Caki2 (cell line): ENCODE data around the gene UNK. TPM values are rescaled to one million over a fixed set of nuclear protein-coding genes. Genes with fewer than 3 reads are reported as not detected.
A peak's percentile ranks its signal among the peaks of the same experiment; 100 is the strongest.
"Not testable (repeated sequence)": the region's sequence is repeated elsewhere in the genome, so short reads cannot be mapped to it uniquely, and the experiment has no call there.

Source experiments
- DNase-seq: peaks from one replicate; pipeline ENCODE4 v3.0.0-alpha.2; 2015; ENCODE audit warnings: low read depth
- in situ Hi-C: cut with HindIII; loops from 2 replicates; pipeline ENCODE4 v1.10.0; 2016; ENCODE audit warnings: low sequenced_read_pairs, low pct_unique_long_range_greater_than_20kb, mixed read lengths
- total RNA-seq: library from RNA; depleted of rRNA; stranded (reverse); fragments of >200 nt; shearing (Covaris generic); gene quantifications from 2 replicates; pipeline ENCODE4 v1.2.3, GENCODE V29; 2014; ENCODE audit warnings: low replicate concordance

UNK gene
- total RNA-seq, 1 experiment from 2014 or later, result 37.1 TPM

GRCh38 chr17:75765981-75766380, 18.6 kb upstream of the UNK start:
- in situ Hi-C loops, result no loop called here

GRCh38 chr17:75767881-75768280, 16.7 kb upstream of the UNK start:
- in situ Hi-C loops, result no loop called here

More at GRCh38 chr17:75765981-75766380, 18.6 kb upstream of the UNK start:
- no peak for DNase-seq

GRCh38 chr17:75769536-75769935, 15.1 kb upstream of the UNK start:
- in situ Hi-C loops, result no loop called here
- DNase-seq, result no peak

More at GRCh38 chr17:75767881-75768280, 16.7 kb upstream of the UNK start:
- DNase-seq, result no peak

- in situ Hi-C loops, result no loop called here
- DNase-seq, result no peak
Observed at GRCh38 chr17:75771334-75772281, 13.0 kb upstream of the UNK start.

- no peak for DNase-seq
- in situ Hi-C loops, result no loop called here
Observed at GRCh38 chr17:75773121-75773807, 11.3 kb upstream of the UNK start.

GRCh38 chr17:75773808-75774470, 10.7 kb upstream of the UNK start:
- in situ Hi-C loops, result no loop called here
- DNase-seq, result no peak

- DNase-seq, result no peak
- in situ Hi-C loops, result no loop called here
Observed at GRCh38 chr17:75774471-75774990, 10.1 kb upstream of the UNK start.

- in situ Hi-C loops, result no loop called here
- DNase-seq, result no peak
Observed at GRCh38 chr17:75774991-75775668, 9.5 kb upstream of the UNK start.

DNA sequence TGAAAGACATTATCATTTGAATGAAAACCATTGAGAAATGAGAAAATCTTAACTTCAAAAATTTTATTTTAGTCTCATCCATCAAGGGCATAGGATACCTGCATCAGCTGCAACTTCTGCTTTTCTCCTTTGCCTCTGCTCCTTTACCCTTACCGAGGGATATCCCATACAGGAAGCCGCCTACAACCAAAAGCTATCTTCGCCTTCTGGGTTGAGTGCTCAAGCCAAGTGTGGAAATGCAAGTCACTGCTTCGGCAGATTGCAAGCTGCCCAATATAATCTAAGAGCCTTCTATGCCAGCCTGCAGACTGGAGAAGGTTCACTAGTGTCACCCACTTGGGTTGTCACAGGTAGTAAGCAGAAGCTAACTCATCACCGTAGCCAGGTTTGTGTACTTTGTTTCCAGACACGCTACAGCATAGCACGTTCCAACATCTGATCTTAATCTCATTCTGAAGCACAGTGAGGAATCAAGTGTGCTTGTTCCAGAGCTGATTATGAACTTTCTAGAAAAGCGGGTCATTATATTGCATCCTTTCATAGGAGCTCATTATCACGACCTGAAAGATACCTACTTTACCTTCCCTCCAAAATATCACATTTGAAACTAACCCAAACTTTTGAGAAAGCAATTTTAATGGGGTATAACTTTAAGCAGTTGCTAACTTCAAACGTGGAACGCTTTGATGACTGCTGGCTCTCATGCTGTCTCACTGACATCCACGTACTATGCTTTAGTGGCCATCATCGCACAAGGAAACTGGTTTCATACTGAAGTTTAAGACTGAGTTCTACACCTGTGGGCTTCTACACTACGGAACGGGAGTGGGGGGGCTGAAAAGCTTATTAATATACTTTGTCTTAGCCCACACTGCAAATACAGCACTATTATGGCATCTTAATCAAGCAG, 8.0 kb upstream of the UNK start:
- DNase-seq, result no peak
- in situ Hi-C loops, result no loop called here

GRCh38 chr17:75777296-75777922, 7.2 kb upstream of the UNK start:
- in situ Hi-C loops, result no loop called here
- no peak for DNase-seq

GRCh38 chr17:75778066-75778860, 6.3 kb upstream of the UNK start:
- in situ Hi-C loops, DNase-seq: not testable (repeated sequence)

DNA sequence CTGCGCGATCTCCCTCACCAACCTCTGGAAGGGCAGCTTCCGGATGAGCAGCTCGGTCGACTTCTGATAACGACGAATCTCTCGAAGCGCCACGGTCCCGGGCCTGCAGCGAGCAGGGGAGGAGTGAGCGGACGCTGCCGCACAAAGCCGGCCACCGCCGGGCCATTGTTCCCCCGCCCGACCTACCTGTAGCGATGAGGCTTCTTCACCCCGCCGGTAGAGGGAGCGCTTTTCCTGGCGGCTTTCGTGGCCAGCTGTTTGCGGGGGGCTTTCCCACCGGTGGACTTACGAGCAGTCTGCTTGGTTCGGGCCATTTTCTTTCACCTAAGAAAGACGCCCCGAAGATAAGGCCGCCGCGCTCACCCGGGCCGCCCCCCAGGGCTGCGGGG, 5.8 kb upstream of the UNK start:
- no peak for DNase-seq
- in situ Hi-C loops, result no loop called here

- peak; percentile 99 for DNase-seq
- in situ Hi-C loops, result no loop called here
Observed at GRCh38 chr17:75779250-75779986, 5.2 kb upstream of the UNK start.

DNA sequence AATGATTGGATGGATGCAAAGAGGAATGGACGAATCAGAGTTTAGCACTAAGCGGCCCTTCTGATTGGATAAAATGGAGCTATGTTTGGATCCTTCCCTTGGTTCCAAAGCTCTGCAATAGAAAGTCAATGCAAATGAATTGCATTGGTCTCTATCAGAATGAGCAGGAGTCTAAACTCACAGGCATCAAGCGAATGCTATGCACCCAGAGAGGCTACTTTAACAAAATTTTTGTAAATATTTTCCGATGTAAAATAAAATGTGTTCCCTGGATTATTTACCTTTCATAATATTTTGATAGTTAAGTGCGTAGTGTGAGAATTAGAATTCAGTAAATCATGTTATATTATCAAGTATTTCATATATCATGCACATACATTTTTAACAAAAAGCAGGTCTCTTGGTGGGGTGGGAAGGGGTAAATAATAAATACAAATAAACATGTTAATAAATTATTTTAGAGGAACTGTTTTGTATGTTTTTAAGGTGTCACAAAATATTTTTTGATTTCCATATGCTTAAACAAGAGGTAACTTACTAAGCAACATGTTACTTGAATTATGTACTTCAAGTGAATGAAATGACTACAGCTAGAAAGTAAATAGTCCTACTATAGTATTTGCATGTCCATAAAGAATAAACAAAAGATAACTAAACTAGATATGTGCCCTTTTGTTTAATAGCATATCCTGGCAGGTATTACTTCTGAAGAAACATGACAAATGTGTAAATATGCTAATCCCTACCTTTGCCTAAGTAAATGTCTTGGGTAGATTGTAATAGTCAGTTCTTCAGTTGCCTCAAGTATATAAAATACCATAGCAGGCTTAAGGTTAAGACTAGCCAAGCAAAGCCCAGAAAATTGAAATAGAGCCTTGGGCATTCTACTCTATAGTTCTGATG, 4.4 kb upstream of the UNK start:
- peak; percentile 42 for DNase-seq
- in situ Hi-C loops, result no loop called here
